ENCODE data around the gene RPS6KA2. TPM values are rescaled to one million over a fixed set of nuclear protein-coding genes. Genes with fewer than 3 reads are reported as not detected.

Gene RPS6KA2
- total RNA-seq, 2 donors from 2014 or later: 28.1 to 28.5 TPM

DNA sequence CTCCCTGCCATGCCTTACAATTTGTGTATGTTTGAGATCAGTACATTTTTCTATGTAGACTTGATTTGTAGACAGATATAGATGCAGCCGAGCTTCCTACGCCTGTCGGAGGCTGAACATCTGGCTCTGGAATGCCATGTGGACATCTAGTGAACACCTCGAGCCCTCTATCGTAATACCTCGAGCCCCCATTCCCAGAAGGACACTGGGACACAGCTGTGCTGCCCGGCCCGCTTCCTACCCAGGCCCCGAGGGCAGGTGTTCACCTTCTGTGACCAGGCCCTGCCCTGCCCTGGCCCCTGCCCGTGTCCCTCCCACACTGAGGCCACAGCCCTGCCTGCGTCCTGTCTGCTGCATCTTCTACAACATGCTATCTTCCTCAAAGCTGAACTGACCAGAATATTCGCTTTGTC lies 12.9 kb downstream of the RPS6KA2 start:
- Mint-ChIP-seq H3K36me3 (ENCODE audit: insufficient read depth in 2 of 2) (no peaks in the 10 kb centered on the region), H3K27me3 (ENCODE audit: low read depth) (no peaks in the 10 kb centered on the region), H3K9me3 (no peaks in the 10 kb centered on the region), H3K4me1 (ENCODE audit: low read depth) (peaks cover 8% of the 10 kb centered on the region), H3K27ac (no peak overlapping the region), H3K4me3 (no peak overlapping the region)
- DNase-seq (no peak), ATAC-seq (replicated peaks in 1 of 2) (no peak)

DNA sequence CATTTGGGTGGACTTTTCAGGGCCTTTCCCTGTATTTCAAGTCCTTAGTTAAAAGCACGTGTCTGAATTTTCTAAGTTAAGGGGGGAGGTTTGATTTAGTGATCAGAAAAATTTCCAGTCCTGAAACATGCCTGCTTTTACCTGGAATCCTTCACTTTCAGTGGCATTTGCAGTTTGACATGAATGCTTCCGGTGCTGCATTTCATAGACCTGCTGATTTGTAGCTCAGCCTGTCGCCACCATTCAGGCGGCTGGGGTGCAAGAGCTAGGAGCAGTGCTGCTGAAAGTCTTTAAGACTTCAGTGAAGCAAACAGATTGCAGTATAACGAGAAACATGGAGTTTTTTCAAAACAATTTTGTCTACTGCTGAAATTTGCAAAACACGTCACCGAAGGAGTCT lies 14.0 kb downstream of the RPS6KA2 start:
- Mint-ChIP-seq H3K36me3 (ENCODE audit: insufficient read depth in 2 of 2) (no peaks in the 10 kb centered on the region), H3K4me3 (no peak overlapping the region), H3K27ac (no peak overlapping the region), H3K4me1 (ENCODE audit: low read depth) (peaks cover 8% of the 10 kb centered on the region), H3K27me3 (ENCODE audit: low read depth) (no peaks in the 10 kb centered on the region), H3K9me3 (no peaks in the 10 kb centered on the region)
- DNase-seq (no peak), ATAC-seq (replicated peaks in 1 of 2) (no peak)

DNA sequence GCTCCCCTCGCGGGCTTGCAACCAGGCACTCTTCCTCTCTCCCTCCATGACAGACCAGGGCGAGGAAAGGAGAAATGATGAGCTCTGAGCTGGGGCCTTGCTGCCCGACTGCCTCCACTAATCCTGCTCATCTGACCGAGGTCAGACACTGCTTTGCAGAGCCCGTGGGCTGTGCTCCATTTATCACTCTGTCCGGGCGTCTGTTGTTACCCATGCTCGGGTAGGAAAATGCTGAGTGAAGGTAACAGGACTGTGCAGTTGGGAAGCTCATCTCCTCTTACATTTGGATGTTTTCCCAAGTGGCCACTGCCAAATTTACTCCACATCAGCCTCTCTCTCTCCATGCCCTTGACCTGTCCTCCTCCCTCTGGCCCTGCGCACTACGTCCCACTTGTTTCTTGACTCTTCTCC lies 14.6 kb downstream of the RPS6KA2 start:
- Mint-ChIP-seq H3K9me3 (no peaks in the 10 kb centered on the region), H3K4me1 (ENCODE audit: low read depth) (peaks cover 8% of the 10 kb centered on the region), H3K36me3 (ENCODE audit: insufficient read depth in 2 of 2) (no peaks in the 10 kb centered on the region), H3K27me3 (ENCODE audit: low read depth) (no peaks in the 10 kb centered on the region), H3K27ac (no peak overlapping the region), H3K4me3 (no peak overlapping the region)
- DNase-seq (no peak), ATAC-seq (replicated peaks in 1 of 2) (no peak)

DNA sequence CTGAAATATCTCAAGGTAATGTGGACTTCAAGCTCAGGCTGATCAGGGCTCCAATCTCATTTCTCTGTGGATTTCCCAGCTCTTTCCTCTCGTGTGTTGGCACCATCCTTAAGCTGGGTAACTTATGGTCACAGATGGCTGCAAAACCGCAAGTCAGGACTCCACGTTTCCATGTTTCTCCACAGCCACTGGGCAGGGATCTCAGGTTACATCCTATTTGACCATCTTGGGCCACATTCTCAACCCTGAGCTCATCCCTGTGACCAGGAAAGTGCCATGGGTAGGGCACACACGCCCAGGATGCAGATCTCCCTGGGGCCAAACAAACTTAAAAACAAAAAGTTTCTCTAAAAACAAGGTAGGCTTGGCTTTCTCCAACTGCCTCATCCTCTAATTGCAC lies 15.4 kb downstream of the RPS6KA2 start:
- DNase-seq: no peak
- no peak overlapping the region for H3K27ac Mint-ChIP-seq
- no peak overlapping the region for H3K4me3 Mint-ChIP-seq
- peaks cover 8% of the 10 kb centered on the region for H3K4me1 Mint-ChIP-seq (ENCODE audit: low read depth)
- no peak for ATAC-seq (replicated peaks in 1 of 2)
- no peaks in the 10 kb centered on the region for H3K27me3 Mint-ChIP-seq (ENCODE audit: low read depth)
- no peaks in the 10 kb centered on the region for H3K36me3 Mint-ChIP-seq (ENCODE audit: insufficient read depth in 2 of 2)
- H3K9me3 Mint-ChIP-seq: no peaks in the 10 kb centered on the region

DNA sequence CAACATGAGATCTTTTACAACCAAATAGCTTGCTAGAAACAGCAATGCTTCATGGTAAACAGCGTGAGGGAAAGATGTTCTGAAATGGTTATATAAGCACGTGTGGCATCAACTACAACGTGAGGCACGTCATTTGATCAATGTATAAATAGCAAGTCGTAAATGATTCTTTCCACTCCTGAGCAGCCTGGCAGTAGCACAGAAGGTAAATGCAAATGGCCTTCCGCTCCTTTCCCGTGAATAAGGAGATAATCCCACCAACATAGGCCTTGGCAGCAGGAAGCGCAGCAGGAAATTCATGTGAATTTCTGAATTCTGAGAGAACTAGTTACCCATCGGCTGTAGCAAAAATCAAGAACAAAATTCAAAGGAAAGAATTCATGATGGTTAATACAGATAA lies 17.0 kb downstream of the RPS6KA2 start:
- ATAC-seq (replicated peaks in 1 of 2): no peak
- H3K27ac Mint-ChIP-seq: no peak overlapping the region
- H3K27me3 Mint-ChIP-seq (ENCODE audit: low read depth): no peaks in the 10 kb centered on the region
- H3K36me3 Mint-ChIP-seq (ENCODE audit: insufficient read depth in 2 of 2): no peaks in the 10 kb centered on the region
- no peaks in the 10 kb centered on the region for H3K9me3 Mint-ChIP-seq
- DNase-seq: no peak
- H3K4me1 Mint-ChIP-seq (ENCODE audit: low read depth): peaks cover 7% of the 10 kb centered on the region
- H3K4me3 Mint-ChIP-seq: no peak overlapping the region

DNA sequence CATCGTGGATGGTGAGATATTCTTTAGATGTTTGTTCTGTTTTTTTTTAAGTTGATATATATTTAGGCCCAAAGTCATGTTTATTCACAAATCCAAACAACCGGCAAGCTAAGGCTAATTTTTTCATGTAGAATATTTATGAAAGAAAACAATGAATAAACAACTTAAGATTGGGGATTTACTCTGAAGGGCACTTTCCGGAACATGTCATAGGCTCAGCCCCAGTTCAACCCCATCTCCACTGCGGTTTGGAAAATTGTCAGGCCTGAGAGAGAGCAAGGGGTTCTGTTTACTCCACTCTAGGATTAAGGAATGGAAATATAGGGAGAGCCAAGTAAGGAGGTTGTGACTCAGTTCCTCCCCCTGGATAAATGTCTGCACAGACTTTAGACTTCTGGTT lies 18.3 kb downstream of the RPS6KA2 start:
- H3K4me1 Mint-ChIP-seq (ENCODE audit: low read depth): no peaks in the 10 kb centered on the region
- no peak for DNase-seq
- H3K27ac Mint-ChIP-seq: no peak overlapping the region
- no peaks in the 10 kb centered on the region for H3K27me3 Mint-ChIP-seq (ENCODE audit: low read depth)
- no peak overlapping the region for H3K4me3 Mint-ChIP-seq
- no peaks in the 10 kb centered on the region for H3K9me3 Mint-ChIP-seq
- no peak for ATAC-seq (replicated peaks in 1 of 2)
- H3K36me3 Mint-ChIP-seq (ENCODE audit: insufficient read depth in 2 of 2): no peaks in the 10 kb centered on the region

DNA sequence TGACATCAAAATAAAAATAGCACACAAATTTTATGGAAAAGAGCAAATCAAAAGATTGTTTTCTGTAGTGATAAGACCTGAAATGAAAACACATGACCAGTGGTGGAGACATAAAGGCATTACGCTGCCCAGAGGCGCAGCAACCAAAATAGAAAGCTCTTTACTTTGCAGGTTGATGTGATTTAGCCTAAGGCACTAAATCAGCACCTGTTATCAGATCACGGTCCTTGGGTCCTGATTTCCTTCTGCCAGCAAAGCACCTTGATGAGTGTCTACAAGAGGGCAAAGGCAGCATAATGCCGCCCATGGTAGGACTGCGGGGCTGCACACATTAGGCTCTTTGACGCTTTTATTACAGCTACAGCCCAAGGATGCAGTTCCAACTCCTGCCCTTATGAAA lies 21.3 kb downstream of the RPS6KA2 start:
- H3K4me1 Mint-ChIP-seq (ENCODE audit: low read depth): no peaks in the 10 kb centered on the region
- H3K27ac Mint-ChIP-seq: no peak overlapping the region
- H3K27me3 Mint-ChIP-seq (ENCODE audit: low read depth): no peaks in the 10 kb centered on the region
- DNase-seq: no peak
- no peak for ATAC-seq (replicated peaks in 1 of 2)
- no peaks in the 10 kb centered on the region for H3K36me3 Mint-ChIP-seq (ENCODE audit: insufficient read depth in 2 of 2)
- H3K4me3 Mint-ChIP-seq: no peak overlapping the region
- H3K9me3 Mint-ChIP-seq: no peaks in the 10 kb centered on the region

DNA sequence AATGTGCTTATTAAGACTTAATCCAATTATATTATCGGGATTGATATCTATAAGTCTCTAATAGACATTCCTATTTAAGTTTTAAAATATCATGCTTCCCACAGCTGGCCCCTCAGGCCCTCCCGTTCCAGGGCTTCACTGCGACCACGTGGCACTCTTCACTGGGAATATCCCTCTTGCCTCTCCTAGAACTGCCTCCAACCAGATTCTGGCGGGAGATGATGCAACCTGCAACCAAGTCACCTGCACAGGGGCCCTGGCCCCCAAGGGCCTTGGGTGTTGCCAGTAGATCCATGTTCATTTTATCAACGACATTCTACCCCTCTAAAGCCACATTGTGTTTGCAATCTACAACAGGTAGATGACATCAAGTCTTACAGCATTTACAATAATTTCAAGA lies 22.1 kb downstream of the RPS6KA2 start:
- H3K4me1 Mint-ChIP-seq (ENCODE audit: low read depth): no peaks in the 10 kb centered on the region
- DNase-seq: no peak
- H3K36me3 Mint-ChIP-seq (ENCODE audit: insufficient read depth in 2 of 2): no peaks in the 10 kb centered on the region
- no peaks in the 10 kb centered on the region for H3K9me3 Mint-ChIP-seq
- H3K27ac Mint-ChIP-seq: no peak overlapping the region
- no peak for ATAC-seq (replicated peaks in 1 of 2)
- no peaks in the 10 kb centered on the region for H3K27me3 Mint-ChIP-seq (ENCODE audit: low read depth)
- H3K4me3 Mint-ChIP-seq: no peak overlapping the region

DNA sequence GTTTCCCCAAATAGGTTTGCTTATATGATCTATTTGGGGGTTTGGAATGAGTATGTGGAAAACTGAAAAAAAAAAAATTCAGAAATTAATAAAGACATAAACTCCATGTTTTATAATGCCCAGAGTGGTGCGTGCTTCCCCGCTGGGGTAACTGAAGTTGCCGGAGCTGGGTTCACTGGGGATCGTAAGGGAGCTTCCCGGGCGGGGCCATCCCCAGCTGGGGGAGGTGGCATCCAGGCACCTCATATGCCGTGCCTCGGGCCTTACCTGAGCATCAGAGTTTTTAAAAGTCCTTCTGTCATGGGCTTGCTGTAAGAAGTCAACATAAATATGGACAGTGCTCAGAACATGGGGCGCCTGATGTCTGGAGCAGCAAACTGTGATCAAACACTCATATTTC lies 22.7 kb downstream of the RPS6KA2 start:
- no peak overlapping the region for H3K27ac Mint-ChIP-seq
- H3K36me3 Mint-ChIP-seq (ENCODE audit: insufficient read depth in 2 of 2): no peaks in the 10 kb centered on the region
- no peaks in the 10 kb centered on the region for H3K27me3 Mint-ChIP-seq (ENCODE audit: low read depth)
- no peaks in the 10 kb centered on the region for H3K4me1 Mint-ChIP-seq (ENCODE audit: low read depth)
- H3K4me3 Mint-ChIP-seq: no peak overlapping the region
- no peaks in the 10 kb centered on the region for H3K9me3 Mint-ChIP-seq
- no peak for ATAC-seq (replicated peaks in 1 of 2)
- DNase-seq: no peak

DNA sequence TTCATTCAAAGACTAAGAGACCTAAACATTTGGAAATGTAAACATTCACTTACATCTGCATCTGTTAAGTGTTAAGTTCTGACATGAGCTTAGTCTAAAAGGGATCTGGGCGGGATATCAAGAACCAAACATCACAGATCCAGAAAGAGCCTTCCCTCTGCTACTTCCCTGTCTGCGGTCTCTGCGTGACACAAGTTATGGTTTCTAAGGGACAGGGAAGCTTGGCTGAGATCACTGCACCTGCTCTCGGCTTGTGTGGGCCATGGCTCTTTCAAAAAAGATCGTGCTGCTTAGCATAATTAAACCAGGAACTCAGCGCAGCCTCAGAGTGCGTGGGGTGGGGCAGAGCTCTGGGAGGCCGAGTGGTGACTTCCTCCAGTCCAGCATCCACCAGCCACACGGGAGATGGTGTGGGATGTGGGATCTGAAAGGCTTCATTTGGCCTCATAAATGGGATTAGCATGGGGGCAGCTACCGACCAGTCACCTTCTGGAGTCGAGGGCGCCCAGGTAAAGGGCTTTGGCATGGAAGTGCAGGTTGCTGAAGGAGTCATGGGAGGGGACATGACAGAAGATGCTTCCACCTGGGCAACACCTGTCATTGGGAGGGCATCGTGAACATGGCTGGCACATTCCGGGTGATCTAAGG lies 23.9 kb downstream of the RPS6KA2 start:
- Mint-ChIP-seq H3K9me3 (no peaks in the 10 kb centered on the region), H3K4me1 (ENCODE audit: low read depth) (no peaks in the 10 kb centered on the region), H3K36me3 (ENCODE audit: insufficient read depth in 2 of 2) (no peaks in the 10 kb centered on the region), H3K27me3 (ENCODE audit: low read depth) (no peaks in the 10 kb centered on the region), H3K4me3 (no peak overlapping the region), H3K27ac (no peak overlapping the region)
- DNase-seq (no peak), ATAC-seq (replicated peaks in 1 of 2) (no peak)

DNA sequence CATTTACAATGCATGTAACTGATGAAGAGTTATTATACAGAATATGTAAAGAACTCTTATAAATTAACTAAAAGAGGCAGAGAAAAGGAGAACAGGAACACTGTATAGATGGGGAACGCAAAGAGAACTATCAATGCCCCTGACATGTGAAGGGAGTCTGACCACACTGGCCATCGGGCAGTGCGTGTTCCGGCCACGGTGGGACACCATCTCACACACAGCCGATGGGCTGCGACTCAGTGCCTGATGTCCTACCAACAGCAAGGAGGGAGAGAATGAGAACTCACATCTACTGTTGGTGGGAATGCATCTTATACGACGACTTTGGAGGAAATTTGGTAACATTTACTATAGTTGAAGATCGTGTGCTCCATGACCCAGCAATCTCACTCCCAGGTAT lies 25.1 kb downstream of the RPS6KA2 start:
- Mint-ChIP-seq H3K36me3 (ENCODE audit: insufficient read depth in 2 of 2) (no peaks in the 10 kb centered on the region), H3K9me3 (no peaks in the 10 kb centered on the region), H3K27ac (no peak overlapping the region), H3K27me3 (ENCODE audit: low read depth) (no peaks in the 10 kb centered on the region), H3K4me3 (no peak overlapping the region), H3K4me1 (ENCODE audit: low read depth) (no peaks in the 10 kb centered on the region)
- DNase-seq (no peak), ATAC-seq (replicated peaks in 1 of 2) (no peak)

DNA sequence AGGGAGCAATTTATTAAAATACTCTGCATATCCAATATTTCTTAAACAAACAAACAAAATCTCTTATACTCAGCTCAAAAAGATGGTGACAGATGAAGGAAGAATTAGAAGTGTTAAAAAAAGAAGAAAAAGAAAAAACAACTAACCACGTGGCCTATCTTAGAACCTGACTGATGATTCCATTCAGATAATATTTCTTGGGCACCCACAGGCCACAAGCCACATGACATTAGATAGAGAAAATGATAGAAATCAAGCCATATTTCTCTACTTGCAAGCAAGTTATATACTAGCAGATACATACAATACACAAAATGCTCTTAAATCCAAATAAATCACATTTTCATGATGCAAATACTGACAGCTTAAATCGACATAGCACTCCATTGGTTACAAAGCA lies 26.1 kb downstream of the RPS6KA2 start:
- no peaks in the 10 kb centered on the region for H3K9me3 Mint-ChIP-seq
- no peaks in the 10 kb centered on the region for H3K36me3 Mint-ChIP-seq (ENCODE audit: insufficient read depth in 2 of 2)
- no peak for ATAC-seq (replicated peaks in 1 of 2)
- no peaks in the 10 kb centered on the region for H3K4me1 Mint-ChIP-seq (ENCODE audit: low read depth)
- no peak for DNase-seq
- no peak overlapping the region for H3K27ac Mint-ChIP-seq
- H3K4me3 Mint-ChIP-seq: no peak overlapping the region
- H3K27me3 Mint-ChIP-seq (ENCODE audit: low read depth): no peaks in the 10 kb centered on the region

DNA sequence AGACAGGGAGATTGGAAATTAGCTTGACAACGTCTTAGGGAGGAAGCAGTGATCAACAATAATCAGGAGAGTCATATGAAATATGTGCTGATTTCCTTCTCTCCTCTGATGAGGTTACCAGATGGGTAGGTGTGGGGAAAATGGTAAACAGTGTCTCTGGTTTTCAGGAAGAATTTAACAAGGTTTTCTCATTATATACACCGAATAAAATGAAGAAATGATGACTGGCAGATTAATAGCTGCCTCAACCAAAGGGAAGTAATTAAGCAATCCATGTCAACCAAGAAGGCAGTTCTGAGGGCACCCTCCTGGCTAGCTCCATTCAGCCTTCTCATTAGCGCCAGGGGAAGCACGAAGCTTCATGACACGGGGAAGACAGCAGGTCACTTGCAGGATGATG lies 27.8 kb downstream of the RPS6KA2 start:
- Mint-ChIP-seq H3K4me3 (no peak overlapping the region), H3K27me3 (ENCODE audit: low read depth) (no peaks in the 10 kb centered on the region), H3K36me3 (ENCODE audit: insufficient read depth in 2 of 2) (no peaks in the 10 kb centered on the region), H3K4me1 (ENCODE audit: low read depth) (no peaks in the 10 kb centered on the region), H3K27ac (no peak overlapping the region), H3K9me3 (no peaks in the 10 kb centered on the region)
- DNase-seq (no peak), ATAC-seq (replicated peaks in 1 of 2) (no peak)

DNA sequence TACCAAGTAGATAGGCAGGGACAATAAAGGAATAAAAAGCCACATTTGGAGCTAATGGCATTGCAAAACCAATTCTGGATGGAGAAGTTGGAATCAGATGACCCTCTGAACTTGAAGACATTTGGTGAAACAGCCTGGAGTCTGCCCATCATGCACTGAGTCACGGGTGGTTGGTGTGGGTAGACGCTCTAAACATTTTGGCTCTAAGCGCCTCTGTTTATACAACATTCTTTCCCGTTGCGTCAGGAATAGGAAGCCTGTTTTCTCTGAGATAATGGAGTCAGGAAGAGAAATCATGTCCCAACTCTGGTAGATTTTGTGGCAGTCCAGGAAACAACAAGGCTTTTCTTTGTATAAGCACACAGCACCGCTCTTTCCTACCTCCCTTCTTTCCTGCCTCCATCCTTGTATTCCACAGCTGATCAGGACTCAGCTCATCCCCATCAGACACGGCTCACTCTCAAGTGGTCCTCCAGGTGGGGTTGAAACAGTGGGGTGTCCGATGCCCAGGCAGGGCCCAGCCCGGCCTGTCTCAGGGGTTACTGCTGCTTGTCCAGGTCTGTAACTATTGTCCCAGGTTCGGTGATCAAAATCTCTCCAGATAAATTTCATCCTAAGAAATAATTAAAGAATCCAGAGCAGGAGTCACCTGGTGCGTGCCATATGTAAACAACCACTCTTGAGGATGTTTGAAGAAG lies 28.5 kb downstream of the RPS6KA2 start:
- no peaks in the 10 kb centered on the region for H3K9me3 Mint-ChIP-seq
- DNase-seq (no peak), ATAC-seq (replicated peaks in 1 of 2) (no peak)
- H3K36me3 Mint-ChIP-seq (ENCODE audit: insufficient read depth in 2 of 2): no peaks in the 10 kb centered on the region
- H3K4me3 Mint-ChIP-seq: no peak overlapping the region
- H3K27ac Mint-ChIP-seq: no peak overlapping the region
- H3K4me1 Mint-ChIP-seq (ENCODE audit: low read depth): no peaks in the 10 kb centered on the region
- no peaks in the 10 kb centered on the region for H3K27me3 Mint-ChIP-seq (ENCODE audit: low read depth)

All from activated T-cell treated with anti-CD3 and anti-CD28 coated beads, Interleukin-2, amount 50 U/mL, for 72 hours (primary cell).